ENCODE data around the gene PIEZO1. TPM values are rescaled to one million over a fixed set of nuclear protein-coding genes. Genes with fewer than 3 reads are reported as not detected.
"Not testable (repeated sequence)": the region's sequence is repeated elsewhere in the genome, so short reads cannot be mapped to it uniquely, and the experiment has no call there.

Gene PIEZO1
- total RNA-seq, 1 donor from 2014 or later = 240 TPM

DNA sequence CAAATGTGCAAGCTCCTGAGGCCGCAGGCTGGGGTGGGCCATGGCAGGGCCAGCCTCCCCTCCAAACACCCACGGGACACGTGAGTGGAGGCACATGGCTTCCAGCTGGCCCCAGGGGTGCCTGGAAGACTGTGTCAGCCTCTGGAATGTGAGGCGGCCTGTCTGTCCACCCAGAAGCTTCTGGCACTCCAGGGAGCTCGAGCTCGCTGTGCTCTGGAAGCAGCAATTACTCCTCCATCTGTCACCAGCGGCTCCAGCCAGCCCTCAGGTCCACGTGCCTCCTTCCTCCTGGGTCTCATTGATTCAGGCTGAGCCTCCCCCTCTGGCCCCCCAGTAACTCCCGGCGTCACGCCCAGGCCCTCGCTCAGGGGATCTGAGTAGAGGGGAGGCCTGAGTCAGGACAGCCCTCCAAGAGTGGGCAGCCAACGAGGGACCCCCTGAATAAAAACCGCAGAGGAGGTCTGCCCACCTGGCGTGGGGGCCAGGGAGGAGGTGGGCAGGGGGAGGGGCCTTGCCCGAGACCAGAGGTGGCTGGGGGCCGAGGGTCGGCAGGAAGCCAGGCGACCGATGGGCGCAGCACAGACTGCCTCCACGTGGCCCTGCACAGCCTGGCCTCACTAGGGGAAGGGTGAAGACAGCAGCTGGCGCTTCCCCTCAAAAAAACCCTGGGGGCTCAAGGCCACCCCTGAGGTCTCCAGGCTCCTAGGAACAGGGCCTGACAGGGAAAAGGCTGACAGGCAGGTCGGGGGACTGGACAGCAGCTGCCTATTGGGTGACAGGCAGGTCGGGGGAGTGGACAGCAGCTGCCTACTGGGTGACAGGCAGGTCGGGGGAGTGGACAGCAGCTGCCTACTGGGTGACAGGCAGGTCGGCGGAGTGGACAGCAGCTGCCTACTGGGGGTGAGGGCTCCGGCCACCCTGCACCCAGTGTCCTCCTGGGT is 11.9 kb downstream of the PIEZO1 start:
- no peak overlapping the region for H3K4me3 Mint-ChIP-seq (ENCODE audit: low read depth)
- intact Hi-C loops (cut with micrococcal nuclease) = no loop called here
- no peak overlapping the region for H3K27ac Mint-ChIP-seq

DNA sequence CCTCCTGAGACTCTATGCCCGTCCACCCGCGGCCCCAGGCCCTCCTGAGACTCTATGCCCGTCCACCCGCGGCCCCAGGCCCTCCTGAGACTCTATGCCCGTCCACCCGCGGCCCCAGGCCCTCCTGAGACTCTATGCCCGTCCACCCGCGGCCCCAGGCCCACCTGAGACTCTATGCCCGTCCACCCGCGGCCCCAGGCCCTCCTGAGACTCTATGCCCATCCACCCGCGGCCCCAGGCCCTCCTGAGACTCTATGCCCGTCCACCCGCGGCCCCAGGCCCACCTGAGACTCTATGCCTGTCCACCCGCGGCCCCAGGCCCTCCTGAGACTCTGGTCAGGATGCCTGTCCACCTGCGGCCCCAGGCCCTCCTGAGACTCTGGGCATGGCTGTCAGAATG is 13.2 kb downstream of the PIEZO1 start:
- H3K27me3 Mint-ChIP-seq (ENCODE audit: low read depth); H3K9me3 Mint-ChIP-seq: not testable (repeated sequence)

More for the DNA sequence above, 11.9 kb downstream of the PIEZO1 start:
- H3K9me3 Mint-ChIP-seq = no peaks in the 10 kb centered on the region
- no peaks in the 10 kb centered on the region for H3K36me3 Mint-ChIP-seq (ENCODE audit: low read depth)
- no peak for DNase-seq (ENCODE audit: low spot score)
- H3K27me3 Mint-ChIP-seq (ENCODE audit: low read depth) = no peaks in the 10 kb centered on the region
- peaks cover 5% of the 10 kb centered on the region for H3K4me1 Mint-ChIP-seq (ENCODE audit: low read depth)

DNA sequence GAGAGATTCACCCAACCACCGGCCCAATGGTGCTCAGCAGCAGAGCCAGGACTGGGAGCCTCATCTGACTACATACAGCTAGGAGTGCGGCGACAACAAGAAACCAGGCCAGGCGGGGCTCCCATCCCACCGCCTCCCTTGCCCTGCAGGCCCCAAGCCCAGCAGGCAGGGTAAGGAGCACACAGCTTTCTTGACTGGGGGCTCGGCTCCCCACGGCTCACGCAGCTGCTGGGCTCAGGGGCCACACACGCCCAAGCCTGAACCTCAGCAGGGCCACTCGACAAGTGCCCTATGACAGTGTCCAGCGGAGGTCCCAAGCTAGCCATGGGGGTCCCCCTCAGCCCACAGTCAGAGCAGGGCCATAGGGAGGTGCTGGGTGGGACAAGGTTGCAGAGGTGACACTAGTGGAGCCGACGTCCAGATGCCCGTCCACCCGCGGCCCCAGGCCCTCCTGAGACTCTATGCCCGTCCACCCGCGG is 13.7 kb downstream of the PIEZO1 start:
- Mint-ChIP-seq H3K27ac (no peak overlapping the region), H3K27me3 (ENCODE audit: low read depth) (no peaks in the 10 kb centered on the region), H3K4me1 (ENCODE audit: low read depth) (peaks cover 9% of the 10 kb centered on the region), H3K9me3 (no peaks in the 10 kb centered on the region), H3K36me3 (ENCODE audit: low read depth) (no peaks in the 10 kb centered on the region), H3K4me3 (ENCODE audit: low read depth) (no peak overlapping the region)
- no peak for DNase-seq (ENCODE audit: low spot score)
- intact Hi-C loops (cut with micrococcal nuclease) = no loop called here

More for the DNA sequence above, 13.2 kb downstream of the PIEZO1 start:
- H3K4me1 Mint-ChIP-seq (ENCODE audit: low read depth); H3K36me3 Mint-ChIP-seq (ENCODE audit: low read depth); intact Hi-C loops (cut with micrococcal nuclease); DNase-seq (ENCODE audit: low spot score); H3K27ac Mint-ChIP-seq; H3K4me3 Mint-ChIP-seq (ENCODE audit: low read depth): not testable (repeated sequence)

DNA sequence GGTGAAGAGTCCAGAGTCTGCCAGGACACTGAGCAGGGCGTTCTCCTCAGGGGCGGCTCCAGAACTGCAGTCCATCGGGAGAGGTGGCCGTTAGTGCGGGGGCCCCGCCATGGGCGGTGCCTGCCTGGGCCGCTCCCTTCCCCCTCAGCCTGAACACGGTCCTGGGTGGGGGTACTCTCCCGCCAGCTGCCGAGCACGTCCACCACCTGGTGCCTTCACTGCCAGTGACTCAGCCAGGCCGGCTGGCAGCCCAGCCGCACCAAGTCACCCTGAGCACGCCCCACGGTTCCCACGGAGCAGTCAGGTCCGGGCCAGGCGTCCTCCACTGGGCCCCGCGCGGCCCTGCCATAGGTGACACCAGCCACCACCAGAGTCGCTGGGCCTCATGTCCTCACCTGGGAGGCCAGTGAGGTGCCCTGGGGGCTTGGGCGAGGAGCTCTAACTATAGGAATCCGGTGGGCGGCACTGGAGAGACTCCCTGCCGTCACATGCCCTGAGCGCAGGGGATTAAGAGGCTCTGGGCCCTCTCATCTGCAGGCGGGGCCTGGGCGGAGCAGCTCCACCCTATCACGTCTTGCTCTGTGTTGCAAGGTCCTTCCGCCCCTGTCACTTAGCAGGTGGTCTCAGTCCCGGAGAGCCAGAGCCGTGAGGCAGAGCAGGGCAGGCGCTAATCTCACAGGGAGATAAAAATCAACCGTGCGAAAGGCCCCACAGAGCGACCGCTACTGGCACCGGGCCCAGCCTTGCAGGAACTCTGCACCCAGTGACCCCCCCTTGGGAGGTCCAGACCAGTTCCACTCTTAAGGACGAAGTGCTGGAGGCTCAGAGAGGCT is 14.3 kb downstream of the PIEZO1 start:
- H3K4me3 Mint-ChIP-seq (ENCODE audit: low read depth) = no peak overlapping the region
- no peak overlapping the region for H3K27ac Mint-ChIP-seq
- peaks cover 14% of the 10 kb centered on the region for H3K4me1 Mint-ChIP-seq (ENCODE audit: low read depth)
- H3K27me3 Mint-ChIP-seq (ENCODE audit: low read depth) = no peaks in the 10 kb centered on the region
- no peak for DNase-seq (ENCODE audit: low spot score)
- H3K36me3 Mint-ChIP-seq (ENCODE audit: low read depth) = no peaks in the 10 kb centered on the region
- intact Hi-C loops (cut with micrococcal nuclease) = no loop called here
- H3K9me3 Mint-ChIP-seq = no peaks in the 10 kb centered on the region

DNA sequence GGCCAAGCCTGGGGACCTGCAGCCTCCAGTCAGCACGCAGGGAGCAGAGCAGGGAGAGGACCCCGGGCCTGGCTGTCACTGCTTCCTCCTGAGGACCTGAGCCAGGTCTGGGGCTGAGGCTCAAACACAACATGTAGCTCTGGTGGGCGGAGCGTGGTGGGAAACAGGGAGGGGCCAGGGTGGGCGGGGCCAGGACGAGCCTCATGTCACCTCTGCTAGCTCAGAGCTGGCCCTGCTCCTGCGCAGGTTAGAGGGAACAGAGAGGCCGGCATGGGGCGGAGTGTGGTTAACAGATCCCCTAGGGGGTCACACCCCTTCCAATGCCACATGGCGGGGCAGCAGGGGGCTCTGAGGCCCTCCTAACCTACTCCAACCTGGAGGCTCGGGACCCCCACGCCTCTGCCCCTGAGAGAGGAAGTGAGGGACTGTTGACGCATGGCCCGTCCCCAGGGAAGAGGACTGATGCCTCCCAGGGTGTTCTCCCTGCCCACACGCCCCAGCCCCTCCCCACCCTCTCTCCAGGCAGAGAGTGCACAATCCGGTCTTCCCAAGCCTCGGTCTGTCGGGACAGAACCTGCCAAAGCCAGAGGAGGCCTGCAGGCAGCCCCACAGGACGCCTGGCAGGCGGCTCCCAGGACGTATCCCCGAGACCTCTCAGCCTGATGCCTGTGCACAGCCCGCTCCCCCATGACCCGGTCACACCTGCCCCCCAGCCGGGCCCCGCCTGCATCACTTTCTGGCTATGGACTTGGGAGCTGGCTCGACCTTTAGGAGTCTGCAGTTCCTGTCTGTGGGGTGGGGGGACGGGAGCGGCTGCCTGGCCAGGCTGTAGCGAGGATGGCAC is 15.2 kb downstream of the PIEZO1 start:
- no peaks in the 10 kb centered on the region for H3K9me3 Mint-ChIP-seq
- peaks cover 14% of the 10 kb centered on the region for H3K4me1 Mint-ChIP-seq (ENCODE audit: low read depth)
- no peak overlapping the region for H3K27ac Mint-ChIP-seq
- no peak overlapping the region for H3K4me3 Mint-ChIP-seq (ENCODE audit: low read depth)
- no peaks in the 10 kb centered on the region for H3K27me3 Mint-ChIP-seq (ENCODE audit: low read depth)
- no peak for DNase-seq (ENCODE audit: low spot score)
- H3K36me3 Mint-ChIP-seq (ENCODE audit: low read depth) = no peaks in the 10 kb centered on the region
- intact Hi-C loops (cut with micrococcal nuclease) = no loop called here

DNA sequence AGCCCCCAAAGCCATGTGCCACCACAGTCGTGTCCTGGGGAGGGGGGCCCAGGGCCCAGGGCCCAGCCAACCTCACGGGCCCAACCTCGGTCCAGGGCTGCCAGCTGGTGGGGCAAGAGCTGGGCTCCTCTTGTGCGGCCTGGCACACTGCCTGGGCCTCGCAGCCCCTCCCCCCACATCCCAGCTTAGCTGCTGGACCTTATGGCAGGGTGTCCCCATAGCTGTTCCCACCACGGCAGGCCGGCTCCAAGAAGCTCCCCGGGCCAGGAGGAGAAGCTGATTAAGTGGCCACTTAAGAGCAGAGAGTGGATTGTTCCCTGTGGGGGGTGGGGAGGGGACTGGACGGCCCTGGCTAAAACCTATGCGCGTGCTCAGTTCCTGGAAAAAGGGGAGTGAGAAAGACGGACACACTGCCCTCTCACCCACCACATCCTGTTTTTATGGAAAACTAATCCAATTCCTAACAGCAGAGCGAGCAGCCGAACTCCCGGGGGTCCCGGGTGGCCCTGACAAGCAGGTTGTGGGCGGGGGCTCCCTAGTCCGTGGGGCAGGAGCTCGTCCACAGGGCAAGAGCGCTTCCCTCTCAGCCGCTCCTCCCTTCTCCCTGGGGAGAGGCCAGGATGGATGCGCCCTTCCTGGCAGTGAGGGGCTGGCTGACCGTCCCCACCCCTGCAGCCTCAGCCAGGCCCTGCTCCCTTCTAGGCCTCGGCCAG is 16.8 kb downstream of the PIEZO1 start:
- intact Hi-C loops (cut with micrococcal nuclease) = no loop called here
- Mint-ChIP-seq H3K27me3 (ENCODE audit: low read depth) (no peaks in the 10 kb centered on the region), H3K36me3 (ENCODE audit: low read depth) (peaks cover 6% of the 10 kb centered on the region), H3K27ac (no peak overlapping the region), H3K4me1 (ENCODE audit: low read depth) (peaks cover 14% of the 10 kb centered on the region), H3K4me3 (ENCODE audit: low read depth) (no peak overlapping the region), H3K9me3 (no peaks in the 10 kb centered on the region)
- no peak for DNase-seq (ENCODE audit: low spot score)

DNA sequence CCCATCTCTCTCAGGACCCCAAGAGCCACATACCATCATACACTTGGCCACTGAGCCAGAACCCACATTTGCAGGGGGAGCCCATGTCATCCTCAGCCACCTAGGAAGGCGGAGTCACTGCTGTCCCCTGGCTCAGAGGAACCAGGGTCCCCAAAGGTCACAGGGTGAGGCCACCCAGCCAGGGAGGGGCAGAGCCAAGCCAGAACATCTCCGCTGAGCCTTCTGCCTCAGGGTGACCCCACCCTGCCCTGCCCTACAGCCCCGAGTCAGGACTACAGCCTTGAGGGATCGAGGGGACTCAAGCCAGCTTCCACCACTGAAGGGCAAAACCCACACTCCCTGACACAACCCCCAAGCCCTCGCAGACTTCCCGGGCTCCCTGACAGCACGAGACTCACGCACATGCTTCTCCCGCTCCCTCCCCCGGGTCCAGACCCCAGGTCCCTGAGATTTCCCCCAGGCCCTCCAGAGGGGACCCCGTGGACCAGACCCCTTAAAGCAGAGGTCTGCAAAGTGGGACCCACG is 17.4 kb downstream of the PIEZO1 start:
- intact Hi-C loops (cut with micrococcal nuclease) = no loop called here
- peak overlapping the region; percentile 55 for H3K27ac Mint-ChIP-seq
- peaks cover 7% of the 10 kb centered on the region for H3K36me3 Mint-ChIP-seq (ENCODE audit: low read depth)
- no peak for DNase-seq (ENCODE audit: low spot score)
- H3K4me3 Mint-ChIP-seq (ENCODE audit: low read depth) = no peak overlapping the region
- H3K9me3 Mint-ChIP-seq = no peaks in the 10 kb centered on the region
- H3K4me1 Mint-ChIP-seq (ENCODE audit: low read depth) = peaks cover 14% of the 10 kb centered on the region
- no peaks in the 10 kb centered on the region for H3K27me3 Mint-ChIP-seq (ENCODE audit: low read depth)

DNA sequence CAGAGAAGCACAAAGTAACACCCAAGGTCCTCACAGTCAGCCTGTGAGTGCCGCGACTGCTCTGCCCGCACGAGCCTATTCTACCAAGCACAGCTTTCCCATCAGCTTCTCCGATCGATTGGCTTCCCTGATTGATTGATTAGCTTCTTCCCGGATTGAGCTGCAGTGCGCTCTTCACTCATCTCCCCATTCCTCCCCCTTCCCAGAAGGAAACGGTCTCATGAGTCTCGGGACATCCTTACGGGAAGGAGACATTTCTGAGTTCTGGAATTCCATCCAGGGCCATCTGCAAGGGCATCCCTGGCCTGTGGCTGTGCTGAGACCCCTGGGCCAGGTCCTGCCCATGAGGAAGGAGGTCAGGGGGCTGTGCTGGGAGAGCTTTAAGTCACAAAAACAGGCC is 18.0 kb downstream of the PIEZO1 start:
- no peak for DNase-seq (ENCODE audit: low spot score)
- peaks cover 14% of the 10 kb centered on the region for H3K4me1 Mint-ChIP-seq (ENCODE audit: low read depth)
- no peaks in the 10 kb centered on the region for H3K27me3 Mint-ChIP-seq (ENCODE audit: low read depth)
- H3K36me3 Mint-ChIP-seq (ENCODE audit: low read depth) = peaks cover 7% of the 10 kb centered on the region
- intact Hi-C loops (cut with micrococcal nuclease) = no loop called here
- H3K9me3 Mint-ChIP-seq = no peaks in the 10 kb centered on the region
- H3K4me3 Mint-ChIP-seq (ENCODE audit: low read depth) = no peak overlapping the region
- H3K27ac Mint-ChIP-seq = no peak overlapping the region

DNA sequence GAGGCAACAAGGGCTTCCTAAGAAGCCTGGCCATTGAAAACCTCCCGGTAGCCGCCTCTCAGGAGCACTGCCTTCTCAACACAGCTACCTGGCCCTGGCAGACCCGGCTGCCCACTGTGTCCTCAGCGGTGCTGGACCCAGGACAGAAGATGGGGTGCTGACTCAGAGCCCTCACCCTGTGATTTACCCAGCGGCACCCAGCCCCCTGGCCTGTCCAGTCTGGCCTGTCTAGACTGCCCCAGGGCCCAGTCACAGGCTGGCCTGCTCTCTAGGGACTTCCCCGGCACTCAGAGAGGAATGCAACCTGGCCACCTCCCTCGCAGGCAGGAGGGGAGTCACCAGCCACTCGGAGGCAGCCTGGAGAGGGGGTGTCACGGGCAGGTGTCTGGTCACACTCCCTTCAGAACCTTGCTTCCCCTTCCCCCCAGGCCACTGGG is 20.1 kb downstream of the PIEZO1 start:
- no peak overlapping the region for H3K27ac Mint-ChIP-seq
- H3K27me3 Mint-ChIP-seq (ENCODE audit: low read depth) = no peaks in the 10 kb centered on the region
- no peak for DNase-seq (ENCODE audit: low spot score)
- peaks cover 12% of the 10 kb centered on the region for H3K4me1 Mint-ChIP-seq (ENCODE audit: low read depth)
- peaks cover 7% of the 10 kb centered on the region for H3K36me3 Mint-ChIP-seq (ENCODE audit: low read depth)
- no peaks in the 10 kb centered on the region for H3K9me3 Mint-ChIP-seq
- no peak overlapping the region for H3K4me3 Mint-ChIP-seq (ENCODE audit: low read depth)
- intact Hi-C loops (cut with micrococcal nuclease) = no loop called here

DNA sequence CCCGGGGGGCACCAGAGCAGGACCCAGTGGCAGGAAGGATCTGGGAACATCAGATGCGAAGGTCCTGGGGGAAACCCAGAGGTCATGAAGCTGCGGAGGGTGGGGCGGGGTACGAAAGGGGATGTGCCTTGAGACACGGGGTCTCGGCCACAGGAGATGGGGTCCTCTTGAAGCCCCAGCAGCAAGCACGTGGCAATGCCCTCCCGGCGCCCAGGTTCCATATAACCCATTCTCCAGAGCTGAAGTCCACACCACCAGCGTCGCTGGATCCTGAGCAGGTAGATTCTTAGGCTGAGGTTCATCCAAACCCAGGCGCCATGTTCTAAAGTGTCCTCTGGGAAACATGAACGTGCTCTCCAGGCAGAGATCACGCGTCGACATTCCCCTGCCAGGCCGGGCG is 20.9 kb downstream of the PIEZO1 start:
- Mint-ChIP-seq H3K9me3 (no peaks in the 10 kb centered on the region), H3K36me3 (ENCODE audit: low read depth) (peaks cover 7% of the 10 kb centered on the region), H3K27ac (no peak overlapping the region), H3K4me1 (ENCODE audit: low read depth) (peaks cover 15% of the 10 kb centered on the region), H3K4me3 (ENCODE audit: low read depth) (no peak overlapping the region), H3K27me3 (ENCODE audit: low read depth) (no peaks in the 10 kb centered on the region)
- intact Hi-C loops (cut with micrococcal nuclease) = no loop called here
- DNase-seq (ENCODE audit: low spot score) = no peak

DNA sequence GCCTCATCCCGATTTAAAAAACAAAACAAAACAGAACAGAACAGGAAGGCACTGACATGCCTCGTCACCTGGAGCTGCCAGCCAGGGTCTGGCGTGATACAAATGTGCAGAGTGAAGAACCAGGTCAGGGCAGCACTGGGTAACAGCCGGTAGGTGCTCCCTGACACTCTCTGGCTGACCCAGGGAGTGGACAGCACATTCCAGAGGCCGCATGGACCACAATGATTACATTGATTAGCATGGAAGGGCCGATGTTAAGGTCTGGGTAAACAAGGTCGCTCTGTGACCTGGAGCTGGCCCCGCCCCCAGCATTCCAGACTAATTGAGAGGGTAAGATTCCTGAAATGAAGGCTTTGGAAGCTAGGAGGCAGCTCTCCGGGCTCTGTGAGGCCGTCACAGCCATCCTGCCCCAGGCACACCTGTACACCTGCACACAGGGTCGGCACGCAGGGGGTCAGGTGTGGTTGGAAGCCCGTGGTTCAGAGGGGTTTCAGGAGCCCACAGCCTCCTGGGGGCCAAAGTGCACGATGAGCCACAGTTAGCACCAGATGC is 21.4 kb downstream of the PIEZO1 start:
- DNase-seq (ENCODE audit: low spot score) = no peak
- no peak overlapping the region for H3K4me3 Mint-ChIP-seq (ENCODE audit: low read depth)
- intact Hi-C loops (cut with micrococcal nuclease) = no loop called here
- H3K4me1 Mint-ChIP-seq (ENCODE audit: low read depth) = peaks cover 15% of the 10 kb centered on the region
- H3K36me3 Mint-ChIP-seq (ENCODE audit: low read depth) = peaks cover 7% of the 10 kb centered on the region
- no peak overlapping the region for H3K27ac Mint-ChIP-seq
- H3K9me3 Mint-ChIP-seq = no peaks in the 10 kb centered on the region
- H3K27me3 Mint-ChIP-seq (ENCODE audit: low read depth) = no peaks in the 10 kb centered on the region
